ENCODE measurements around the gene FGFR2.

The FGFR2 gene

GRCh38 chr10:121598263-121599249, at the start of gene FGFR2:
FGFR2 (minus strand) TSS chr10:121598444; CDS start chr10:121593817, 4,627 bp downstream.
- DNase-seq (ENCODE audit: low read depth) = no peak

GRCh38 chr10:121647401-121647800, 49.2 kb upstream of the FGFR2 start:
- DNase-seq (ENCODE audit: low read depth) = no peak

- DNase-seq (ENCODE audit: low read depth) = no peak
Measured at GRCh38 chr10:121645696-121646095, 47.5 kb upstream of the FGFR2 start.

GRCh38 chr10:121644501-121644900, 46.3 kb upstream of the FGFR2 start:
- no peak for DNase-seq (ENCODE audit: low read depth)

- DNase-seq (ENCODE audit: low read depth) = no peak
Measured at GRCh38 chr10:121640266-121640665, 42.0 kb upstream of the FGFR2 start.

GRCh38 chr10:121639416-121639815, 41.2 kb upstream of the FGFR2 start:
- DNase-seq (ENCODE audit: low read depth) = no peak

- DNase-seq (ENCODE audit: low read depth) = no peak
Measured at GRCh38 chr10:121637437-121637836, 39.2 kb upstream of the FGFR2 start.

GRCh38 chr10:121633056-121633455, 34.8 kb upstream of the FGFR2 start:
- no peak for DNase-seq (ENCODE audit: low read depth)

GRCh38 chr10:121631365-121632029, 33.3 kb upstream of the FGFR2 start:
- DNase-seq (ENCODE audit: low read depth) = no peak

- no peak for DNase-seq (ENCODE audit: low read depth)
Measured at GRCh38 chr10:121628859-121629258, 30.6 kb upstream of the FGFR2 start.

GRCh38 chr10:121627876-121628581, 29.8 kb upstream of the FGFR2 start:
- no peak for DNase-seq (ENCODE audit: low read depth)

GRCh38 chr10:121624836-121625486, 26.7 kb upstream of the FGFR2 start:
- no peak for DNase-seq (ENCODE audit: low read depth)

GRCh38 chr10:121618906-121619305, 20.7 kb upstream of the FGFR2 start:
- DNase-seq (ENCODE audit: low read depth) = no peak

GRCh38 chr10:121617176-121617575, 18.9 kb upstream of the FGFR2 start:
- no peak for DNase-seq (ENCODE audit: low read depth)

- DNase-seq (ENCODE audit: low read depth) = no peak
Measured at GRCh38 chr10:121616291-121616690, 18.0 kb upstream of the FGFR2 start.

GRCh38 chr10:121615836-121616235, 17.6 kb upstream of the FGFR2 start:
- no peak for DNase-seq (ENCODE audit: low read depth)

GRCh38 chr10:121615435-121615793, 17.2 kb upstream of the FGFR2 start:
- DNase-seq (ENCODE audit: low read depth) = no peak

GRCh38 chr10:121614613-121615434, 16.6 kb upstream of the FGFR2 start:
- no peak for DNase-seq (ENCODE audit: low read depth)

GRCh38 chr10:121613456-121613855, 15.2 kb upstream of the FGFR2 start:
- DNase-seq (ENCODE audit: low read depth) = no peak

- no peak for DNase-seq (ENCODE audit: low read depth)
Measured at GRCh38 chr10:121611393-121612159, 13.3 kb upstream of the FGFR2 start.

All from CMK (cell line).